GM12872 (cell line): ENCODE data around the gene NAP1L1.

Source experiments
- CTCF ChIP-seq: IDR thresholded peaks from 3 replicates; pipeline ENCODE4 v1.5.1; 2011; ENCODE audit warnings: low read depth, mild to moderate bottlenecking, low read length, moderate library complexity; ENCODE audit not compliant: insufficient read depth

The NAP1L1 gene

DNA sequence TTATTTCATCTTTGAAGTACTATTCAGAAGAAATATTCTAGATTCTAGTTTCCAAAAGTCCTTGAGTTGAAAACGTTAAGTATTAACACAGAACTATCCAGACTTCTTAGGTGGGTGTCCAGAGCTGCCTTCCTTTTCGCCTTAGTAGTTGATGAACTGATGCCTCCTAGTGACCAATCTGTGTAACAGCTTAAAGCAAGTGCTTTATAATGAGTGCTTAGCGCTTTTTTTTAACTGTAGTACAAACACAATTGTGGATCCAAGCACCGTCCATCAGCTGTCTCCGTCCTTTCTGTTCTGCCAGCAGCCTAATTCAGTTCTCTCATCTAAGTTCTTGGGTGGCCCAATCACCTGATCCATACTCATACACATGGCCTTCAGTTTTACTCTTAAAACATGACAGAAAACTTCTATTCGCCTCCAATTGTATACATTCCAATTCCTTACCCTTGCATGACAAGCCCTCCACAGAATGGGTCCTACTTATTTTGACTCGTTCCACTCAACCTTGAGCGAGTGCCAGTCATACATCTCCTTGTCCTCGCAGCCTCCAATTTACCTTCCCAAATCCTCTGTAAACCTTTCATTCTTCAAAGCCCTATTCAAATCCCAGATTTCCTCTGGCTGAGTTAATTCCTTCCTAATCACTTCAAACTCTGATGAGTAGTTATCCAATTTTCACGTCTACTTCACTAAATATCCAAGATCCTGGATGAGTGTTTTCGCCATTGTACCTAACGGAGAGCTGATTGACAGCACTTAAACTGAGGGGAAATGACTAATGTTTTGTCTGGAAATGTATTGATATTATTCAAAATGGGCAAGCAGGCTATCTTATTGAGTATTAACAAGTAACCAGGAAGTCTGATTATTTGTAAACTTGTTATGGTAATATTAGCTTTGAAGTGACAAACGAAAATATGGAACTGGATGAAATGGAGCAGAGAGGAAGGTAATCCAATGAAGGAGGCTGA is 47.1 kb downstream of the NAP1L1 start:
- TF ChIP-seq CTCF = peak; percentile 82

- TF ChIP-seq CTCF = no peak
Measured at GRCh38 chr12:76035045-76035444, 49.4 kb downstream of the NAP1L1 start.

DNA sequence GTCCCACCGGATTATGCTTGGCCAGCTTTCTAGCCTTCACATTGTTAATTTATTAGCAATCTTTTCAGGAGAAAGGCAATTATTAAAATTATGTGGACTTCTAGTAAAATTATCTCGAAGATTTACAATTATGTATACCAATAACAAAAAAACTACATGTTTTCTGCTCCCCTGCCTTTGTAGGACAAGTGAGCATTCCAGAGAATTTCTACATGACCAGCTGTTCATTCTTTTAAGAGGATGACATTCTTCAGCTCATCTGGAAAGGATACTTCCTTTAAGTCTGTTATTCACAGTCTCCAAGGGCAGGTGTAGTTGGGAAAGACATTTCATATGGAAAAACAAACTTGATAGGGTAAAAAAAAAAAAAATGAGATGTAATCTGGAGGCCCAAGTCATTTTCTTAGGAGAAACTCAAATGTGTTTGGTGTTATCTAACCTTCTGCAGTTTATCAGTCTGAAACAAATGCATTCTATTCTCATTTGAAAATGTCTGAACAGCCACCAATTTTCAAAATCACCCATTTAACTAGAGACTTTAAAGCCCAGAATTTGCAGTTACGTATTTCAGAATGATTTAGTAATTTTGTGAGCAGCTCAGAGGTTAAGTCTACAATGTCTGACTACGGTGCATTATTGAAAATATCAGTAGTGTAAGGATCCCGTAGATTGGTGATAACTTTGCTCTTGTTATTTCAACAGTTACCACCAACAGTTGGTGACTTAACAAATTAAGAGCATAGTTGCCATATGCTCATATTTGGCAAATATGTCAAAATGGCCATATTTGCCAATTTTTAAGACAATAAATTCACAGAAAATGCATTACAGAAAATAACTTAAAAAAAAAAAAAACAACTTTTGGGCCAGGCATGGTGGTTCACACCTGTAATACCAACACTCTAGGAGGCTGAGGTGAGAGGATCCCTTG is 51.1 kb downstream of the NAP1L1 start:
- no peak for TF ChIP-seq CTCF

- TF ChIP-seq CTCF = no peak
Measured at GRCh38 chr12:76032043-76032981, 52.2 kb downstream of the NAP1L1 start.

- peak; percentile 64 for TF ChIP-seq CTCF
Measured at GRCh38 chr12:76031414-76032042, 53.0 kb downstream of the NAP1L1 start, which contains the start of gene PHLDA1. Gene PHLDA1, minus strand, starts transcription at chr12:76031776.

DNA sequence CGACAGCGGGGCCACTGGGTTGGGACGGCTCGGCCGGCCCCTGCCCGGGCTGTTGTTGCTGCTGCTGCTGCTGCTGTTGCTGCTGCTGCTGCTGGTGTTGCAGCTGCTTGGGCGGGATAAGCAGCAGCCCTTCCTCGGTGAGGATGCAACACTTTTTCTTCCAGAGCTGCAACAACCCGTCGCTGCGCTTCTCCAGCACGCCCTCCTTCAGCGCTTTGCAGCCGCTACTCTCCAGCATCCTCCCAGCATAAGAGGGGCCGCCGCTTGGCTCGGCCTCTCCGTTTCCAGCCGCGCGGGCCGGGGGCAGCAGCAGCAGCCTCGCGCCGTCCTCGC is 53.4 kb downstream of the NAP1L1 start:
- TF ChIP-seq CTCF = no peak
